HepG2 (cell line): ENCODE results near the gene METTL26. TPM values are rescaled to one million over a fixed set of nuclear protein-coding genes. Genes with fewer than 3 reads are reported as not detected.

Experiments
- NR1H2 ChIP-seq: sonication (generic); formaldehyde crosslinking; IDR thresholded peaks from 2 replicates; pipeline ENCODE4 v1.8.1; 2022; ENCODE audit warnings: low read depth, missing genetic modification reagents, borderline replicate concordance
- PHF8 ChIP-seq: sonication (generic); formaldehyde crosslinking; IDR thresholded peaks from 2 replicates; pipeline ENCODE4 v1.5.0; 2020; ENCODE audit warnings: missing genetic modification reagents
- YY1 ChIP-seq: IDR thresholded peaks from 2 replicates; pipeline ENCODE4 v1.6.1; 2011; ENCODE audit warnings: low read length, low read depth, moderate library complexity, mild to moderate bottlenecking; ENCODE audit not compliant: insufficient read depth, insufficient replicate concordance
- ZBTB10 ChIP-seq: sonication (generic); formaldehyde crosslinking; IDR thresholded peaks from 2 replicates; pipeline ENCODE4 v1.4.0; 2020; ENCODE audit warnings: missing genetic modification reagents, borderline replicate concordance
- ZNF318 ChIP-seq: sonication (generic); formaldehyde crosslinking; IDR thresholded peaks from 2 replicates; pipeline ENCODE4 v1.4.0; 2020; ENCODE audit warnings: mild to moderate bottlenecking, missing genetic modification reagents
- ZNF333 ChIP-seq: sonication (generic); formaldehyde crosslinking; IDR thresholded peaks from 2 replicates; pipeline ENCODE4 v1.4.0; 2020; ENCODE audit warnings: mild to moderate bottlenecking, missing genetic modification reagents, borderline replicate concordance
- polyA plus RNA-seq, 8 experiments: library from polyadenylated mRNA; depleted of rRNA in 3 of 8; stranded (reverse) in 7 of 8; unstranded in 1 of 8; fragments of >200 nt; fragmentation: Illumina TruSeq in 4 of 8; extraction: Trizol in 4 of 8; gene quantifications; 2 replicates each; pipeline versions ENCODE4 v1.2.1 to v1.2.3, GENCODE V29; 2011 to 2016; ENCODE audit warnings: low read depth in 4 of 8, missing spikeins in 1 of 8, mixed read lengths in 1 of 8; ENCODE audit not compliant: insufficient read depth in 1 of 8
- total RNA-seq, 5 experiments: library from RNA; depleted of rRNA; stranded (reverse); fragments of >200 nt; fragmentation: Illumina TruSeq; extraction: Trizol; gene quantifications; 2 replicates each; pipeline ENCODE4 v1.2.3, GENCODE V29; 2016; ENCODE audit warnings: low read depth in 1 of 5
- TF ChIP-seq, protein P1 (sequence below): sonication (generic); formaldehyde crosslinking; IDR thresholded peaks from 2 replicates; pipeline ENCODE4 v1.4.0; 2020; ENCODE audit warnings: mild to moderate bottlenecking, missing genetic modification reagents, borderline replicate concordance
- TF ChIP-seq, protein P2 (sequence below): sonication (generic); formaldehyde crosslinking; IDR thresholded peaks from 2 replicates; pipeline ENCODE4 v1.8.1; 2023; ENCODE audit warnings: mild to moderate bottlenecking, missing genetic modification reagents

METTL26 gene
- total and polyA plus RNA-seq, 2 of the 13 experiments (the other 11 are each of a cell fraction or from before 2014, with no cell fraction given): 65.5 to 70.1 TPM

DNA sequence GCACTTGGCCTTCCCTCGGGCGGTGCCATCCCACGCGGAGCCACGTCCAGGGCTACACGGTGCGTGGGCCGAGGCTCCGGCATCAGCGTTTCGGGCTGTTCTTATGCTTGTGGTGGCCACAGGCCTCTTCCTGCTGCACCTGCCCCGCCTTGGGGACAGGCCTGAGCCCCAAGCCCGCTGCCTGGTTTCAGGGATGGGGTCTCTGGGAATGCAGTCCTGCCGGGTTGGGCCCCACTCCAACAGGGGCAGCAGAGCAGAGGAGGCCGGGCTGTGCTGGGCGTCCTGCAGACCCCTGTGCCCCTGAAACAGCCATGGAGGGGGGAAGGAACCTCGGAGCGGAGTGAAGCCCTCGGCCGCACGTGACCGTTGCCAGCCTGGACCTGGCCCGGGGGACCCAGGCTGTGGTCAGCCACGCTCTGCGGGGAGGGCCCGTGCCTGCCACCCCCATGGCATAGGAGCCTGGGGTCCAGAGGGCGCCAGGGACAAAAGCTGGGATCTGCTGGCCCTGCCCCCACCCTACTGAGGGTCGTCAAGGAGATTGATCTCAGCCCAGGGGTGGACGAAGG, 5.8 kb downstream of the METTL26 start (continued):
- TF ChIP-seq, protein P1, sequence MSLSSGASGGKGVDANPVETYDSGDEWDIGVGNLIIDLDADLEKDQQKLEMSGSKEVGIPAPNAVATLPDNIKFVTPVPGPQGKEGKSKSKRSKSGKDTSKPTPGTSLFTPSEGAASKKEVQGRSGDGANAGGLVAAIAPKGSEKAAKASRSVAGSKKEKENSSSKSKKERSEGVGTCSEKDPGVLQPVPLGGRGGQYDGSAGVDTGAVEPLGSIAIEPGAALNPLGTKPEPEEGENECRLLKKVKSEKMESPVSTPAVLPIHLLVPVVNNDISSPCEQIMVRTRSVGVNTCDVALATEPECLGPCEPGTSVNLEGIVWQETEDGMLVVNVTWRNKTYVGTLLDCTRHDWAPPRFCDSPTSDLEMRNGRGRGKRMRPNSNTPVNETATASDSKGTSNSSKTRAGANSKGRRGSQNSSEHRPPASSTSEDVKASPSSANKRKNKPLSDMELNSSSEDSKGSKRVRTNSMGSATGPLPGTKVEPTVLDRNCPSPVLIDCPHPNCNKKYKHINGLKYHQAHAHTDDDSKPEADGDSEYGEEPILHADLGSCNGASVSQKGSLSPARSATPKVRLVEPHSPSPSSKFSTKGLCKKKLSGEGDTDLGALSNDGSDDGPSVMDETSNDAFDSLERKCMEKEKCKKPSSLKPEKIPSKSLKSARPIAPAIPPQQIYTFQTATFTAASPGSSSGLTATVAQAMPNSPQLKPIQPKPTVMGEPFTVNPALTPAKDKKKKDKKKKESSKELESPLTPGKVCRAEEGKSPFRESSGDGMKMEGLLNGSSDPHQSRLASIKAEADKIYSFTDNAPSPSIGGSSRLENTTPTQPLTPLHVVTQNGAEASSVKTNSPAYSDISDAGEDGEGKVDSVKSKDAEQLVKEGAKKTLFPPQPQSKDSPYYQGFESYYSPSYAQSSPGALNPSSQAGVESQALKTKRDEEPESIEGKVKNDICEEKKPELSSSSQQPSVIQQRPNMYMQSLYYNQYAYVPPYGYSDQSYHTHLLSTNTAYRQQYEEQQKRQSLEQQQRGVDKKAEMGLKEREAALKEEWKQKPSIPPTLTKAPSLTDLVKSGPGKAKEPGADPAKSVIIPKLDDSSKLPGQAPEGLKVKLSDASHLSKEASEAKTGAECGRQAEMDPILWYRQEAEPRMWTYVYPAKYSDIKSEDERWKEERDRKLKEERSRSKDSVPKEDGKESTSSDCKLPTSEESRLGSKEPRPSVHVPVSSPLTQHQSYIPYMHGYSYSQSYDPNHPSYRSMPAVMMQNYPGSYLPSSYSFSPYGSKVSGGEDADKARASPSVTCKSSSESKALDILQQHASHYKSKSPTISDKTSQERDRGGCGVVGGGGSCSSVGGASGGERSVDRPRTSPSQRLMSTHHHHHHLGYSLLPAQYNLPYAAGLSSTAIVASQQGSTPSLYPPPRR (CRISPR knock-in tag): peak; percentile 51; the same call in 1 of the 2 replicates
- TF ChIP-seq, protein P2, sequence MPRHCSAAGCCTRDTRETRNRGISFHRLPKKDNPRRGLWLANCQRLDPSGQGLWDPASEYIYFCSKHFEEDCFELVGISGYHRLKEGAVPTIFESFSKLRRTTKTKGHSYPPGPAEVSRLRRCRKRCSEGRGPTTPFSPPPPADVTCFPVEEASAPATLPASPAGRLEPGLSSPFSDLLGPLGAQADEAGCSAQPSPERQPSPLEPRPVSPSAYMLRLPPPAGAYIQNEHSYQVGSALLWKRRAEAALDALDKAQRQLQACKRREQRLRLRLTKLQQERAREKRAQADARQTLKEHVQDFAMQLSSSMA (CRISPR knock-in tag): no peak
- TF ChIP-seq PHF8 (CRISPR knock-in tag) (no peak), NR1H2 (CRISPR knock-in tag) (no peak), ZNF333 (CRISPR knock-in tag) (peak; percentile 37; the same call in 1 of the 2 replicates), ZBTB10 (CRISPR knock-in tag) (no peak), ZNF318 (CRISPR knock-in tag) (peak; percentile 60), YY1 (peak; percentile 10)
